WI38 (cell line): ENCODE measurements around the gene TESK1.
"Not testable (repeated sequence)": the region's sequence is repeated elsewhere in the genome, so short reads cannot be mapped to it uniquely, and the experiment has no call there.

Experiments
- H3K4me3 ChIP-seq: 2 replicates; pipeline ENCODE4 v1.5.1; 2011; ENCODE audit warnings: low read depth, mild to moderate bottlenecking, control low read depth, low read length
- TF ChIP-seq, protein P1 (sequence below): IDR thresholded peaks from 2 replicates; pipeline ENCODE4 v1.5.1; 2012; ENCODE audit warnings: low read depth, mild to moderate bottlenecking, control low read depth, low read length

TESK1 gene

DNA sequence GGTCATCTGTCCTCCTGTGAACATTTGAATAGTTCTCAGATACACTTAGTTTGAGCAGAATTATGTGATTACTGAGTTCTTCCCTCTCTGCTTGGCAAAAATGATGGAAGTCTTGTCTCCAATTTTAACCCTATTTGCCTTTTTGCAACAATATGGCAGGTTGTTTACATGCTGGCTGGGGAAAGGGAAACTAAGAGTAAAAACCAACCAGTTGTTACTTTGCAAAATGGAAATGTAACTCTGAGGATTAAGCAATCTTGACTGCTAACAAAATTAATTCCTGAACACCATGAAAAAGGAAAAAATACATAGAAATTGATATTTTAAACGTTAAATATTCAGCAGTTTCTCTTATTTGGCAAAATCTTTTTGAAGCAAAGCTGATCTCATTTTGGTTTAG, 34.6 kb downstream of the TESK1 start:
- no peak overlapping the region for H3K4me3 ChIP-seq
- TF ChIP-seq, protein P1, sequence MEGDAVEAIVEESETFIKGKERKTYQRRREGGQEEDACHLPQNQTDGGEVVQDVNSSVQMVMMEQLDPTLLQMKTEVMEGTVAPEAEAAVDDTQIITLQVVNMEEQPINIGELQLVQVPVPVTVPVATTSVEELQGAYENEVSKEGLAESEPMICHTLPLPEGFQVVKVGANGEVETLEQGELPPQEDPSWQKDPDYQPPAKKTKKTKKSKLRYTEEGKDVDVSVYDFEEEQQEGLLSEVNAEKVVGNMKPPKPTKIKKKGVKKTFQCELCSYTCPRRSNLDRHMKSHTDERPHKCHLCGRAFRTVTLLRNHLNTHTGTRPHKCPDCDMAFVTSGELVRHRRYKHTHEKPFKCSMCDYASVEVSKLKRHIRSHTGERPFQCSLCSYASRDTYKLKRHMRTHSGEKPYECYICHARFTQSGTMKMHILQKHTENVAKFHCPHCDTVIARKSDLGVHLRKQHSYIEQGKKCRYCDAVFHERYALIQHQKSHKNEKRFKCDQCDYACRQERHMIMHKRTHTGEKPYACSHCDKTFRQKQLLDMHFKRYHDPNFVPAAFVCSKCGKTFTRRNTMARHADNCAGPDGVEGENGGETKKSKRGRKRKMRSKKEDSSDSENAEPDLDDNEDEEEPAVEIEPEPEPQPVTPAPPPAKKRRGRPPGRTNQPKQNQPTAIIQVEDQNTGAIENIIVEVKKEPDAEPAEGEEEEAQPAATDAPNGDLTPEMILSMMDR: no peak

- not testable (repeated sequence) for H3K4me3 ChIP-seq
Observed at GRCh38 chr9:35640431-35640830, 35.4 kb downstream of the TESK1 start.

DNA sequence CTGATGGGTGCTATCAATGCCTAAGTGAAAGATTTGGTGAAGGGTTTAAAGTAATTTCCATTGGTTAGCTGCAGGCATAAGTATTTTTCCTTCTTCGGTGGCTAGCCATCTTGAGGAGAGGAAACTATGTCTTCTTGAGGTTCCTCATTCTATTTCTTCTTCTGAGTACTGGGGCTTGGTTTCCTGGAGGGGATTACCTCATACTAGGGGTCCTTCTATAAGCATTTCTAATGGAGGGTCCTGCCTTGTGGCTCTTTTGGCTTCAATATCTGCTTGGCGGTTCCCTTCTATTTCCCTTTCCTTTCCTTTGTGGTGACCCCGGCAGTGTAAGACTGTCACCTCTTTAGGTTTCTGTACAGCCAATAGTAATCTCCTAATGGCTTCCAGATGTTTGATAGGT, 36.4 kb downstream of the TESK1 start:
- not testable (repeated sequence) for H3K4me3 ChIP-seq

- TF ChIP-seq, protein P1: no peak
- no peak overlapping the region for H3K4me3 ChIP-seq
Observed at GRCh38 chr9:35643046-35643445, 38.0 kb downstream of the TESK1 start.

- not testable (repeated sequence) for H3K4me3 ChIP-seq
Observed at GRCh38 chr9:35645736-35646135, 40.7 kb downstream of the TESK1 start.

GRCh38 chr9:35646153-35646532, 41.1 kb downstream of the TESK1 start:
- H3K4me3 ChIP-seq: peak overlapping the region; percentile 65
- TF ChIP-seq, protein P1: no peak

GRCh38 chr9:35646533-35647265, 41.6 kb downstream of the TESK1 start:
- peak overlapping the region; percentile 65 for H3K4me3 ChIP-seq
- TF ChIP-seq, protein P1: peak; percentile 84

GRCh38 chr9:35649431-35650340, 44.6 kb downstream of the TESK1 start:
- TF ChIP-seq, protein P1: no peak
- no peak overlapping the region for H3K4me3 ChIP-seq
